Measurements from ENCODE around the gene HCN2. TPM values are rescaled to one million over a fixed set of nuclear protein-coding genes. Genes with fewer than 3 reads are reported as not detected.

Gene HCN2
- total and polyA plus RNA-seq, 2 of the 13 experiments (the other 11 are each of a cell fraction or from before 2014, with no cell fraction given), result 0.01 TPM; not detected in 1

DNA sequence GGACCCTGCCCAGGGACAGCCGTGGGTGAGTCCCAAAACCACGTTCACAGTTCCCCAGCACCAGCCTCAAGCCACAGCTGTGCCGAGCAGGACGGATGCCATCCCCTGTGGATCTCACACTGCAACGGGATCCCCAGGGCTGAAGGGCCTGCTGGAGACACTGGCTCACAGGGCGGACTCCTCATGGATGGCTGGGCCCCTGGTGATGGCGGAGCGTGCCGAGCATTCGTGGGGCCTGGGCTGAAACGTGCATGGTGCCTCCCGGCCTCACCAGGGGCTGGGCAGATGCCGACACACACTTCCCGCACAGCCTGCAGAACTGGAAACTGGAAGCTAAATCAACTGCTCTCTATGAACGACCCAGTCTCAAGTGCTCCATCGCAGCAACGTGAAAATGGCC lies 63.7 kb downstream of the HCN2 start:
- CTCF ChIA-PET (ENCODE audit: low intra/inter-chr PET ratio, low total read pairs), result no interaction called here
- H4K20me1 ChIP-seq (ENCODE audit: insufficient read depth, low read length), result peaks cover 67% of the 10 kb centered on the region
- no peak for FAIRE-seq

DNA sequence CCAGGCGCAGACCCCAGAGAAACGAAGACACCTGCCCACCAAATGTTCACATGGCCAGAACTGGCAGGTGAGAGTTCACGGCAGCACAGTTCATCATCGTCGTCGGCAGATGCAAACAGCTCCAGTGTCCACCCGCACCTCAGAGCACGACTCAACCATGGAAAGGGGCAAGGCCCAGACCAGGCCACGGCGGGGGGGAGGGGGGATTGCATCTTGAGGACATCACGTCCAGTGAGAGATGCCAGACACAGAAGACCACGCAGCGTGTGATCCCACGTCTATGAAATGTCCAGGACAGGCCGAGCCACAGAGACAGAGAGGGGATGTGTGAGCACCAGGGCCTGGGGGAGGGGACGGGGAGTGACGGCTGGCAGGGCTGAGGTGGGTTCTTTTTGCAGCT lies 66.0 kb downstream of the HCN2 start:
- Histone ChIP-seq H3K4me3 (replicated peaks in 1 of 3; ENCODE audit: insufficient read depth in 1 of 3, low read depth in 2 of 3, low read length in 3 of 3) (no peak overlapping the region), H3K36me3 (replicated peaks in 1 of 2; ENCODE audit: control insufficient read depth in 1 of 2, insufficient read depth in 2 of 2, low read length in 2 of 2) (peaks cover 24 to 62% of the 10 kb centered on the region in 2 experiments), H3K9me3 (ENCODE audit: low read length) (no peaks in the 10 kb centered on the region), H3K4me2 (ENCODE audit: low read depth, low read length) (no peak overlapping the region), H3K9ac (ENCODE audit: insufficient read depth, low read depth, low read length) (no peak overlapping the region), H3K4me1 (ENCODE audit: insufficient read depth, low read length) (peaks cover 42% of the 10 kb centered on the region), H3K79me2 (ENCODE audit: insufficient read depth, low read length) (peaks cover 82% of the 10 kb centered on the region), H3K27ac (ENCODE audit: extremely low read length, insufficient read depth, low read length) (no peak overlapping the region), H3K27me3 (ENCODE audit: control insufficient read depth in 1 of 2, insufficient read depth in 2 of 2, low read length in 2 of 2) (no peaks in the 10 kb centered on the region), H4K20me1 (ENCODE audit: insufficient read depth, low read length) (peaks cover 89% of the 10 kb centered on the region), H2AFZ (ENCODE audit: low read length) (no peak overlapping the region)
- 95% methylated on average over 15 of the region's 17 CpGs for WGBS (ENCODE audit: low lambda C conversion rate)
- ChIA-PET CTCF (ENCODE audit: low intra/inter-chr PET ratio, low total read pairs) (no interaction called here), POLR2A (no interaction called here)
- no TSS peak for BruUV-seq (replicated peaks)
- TF ChIP-seq, protein P1, sequence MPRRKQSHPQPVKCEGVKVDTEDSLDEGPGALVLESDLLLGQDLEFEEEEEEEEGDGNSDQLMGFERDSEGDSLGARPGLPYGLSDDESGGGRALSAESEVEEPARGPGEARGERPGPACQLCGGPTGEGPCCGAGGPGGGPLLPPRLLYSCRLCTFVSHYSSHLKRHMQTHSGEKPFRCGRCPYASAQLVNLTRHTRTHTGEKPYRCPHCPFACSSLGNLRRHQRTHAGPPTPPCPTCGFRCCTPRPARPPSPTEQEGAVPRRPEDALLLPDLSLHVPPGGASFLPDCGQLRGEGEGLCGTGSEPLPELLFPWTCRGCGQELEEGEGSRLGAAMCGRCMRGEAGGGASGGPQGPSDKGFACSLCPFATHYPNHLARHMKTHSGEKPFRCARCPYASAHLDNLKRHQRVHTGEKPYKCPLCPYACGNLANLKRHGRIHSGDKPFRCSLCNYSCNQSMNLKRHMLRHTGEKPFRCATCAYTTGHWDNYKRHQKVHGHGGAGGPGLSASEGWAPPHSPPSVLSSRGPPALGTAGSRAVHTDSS (CRISPR knock-in tag; conservative IDR thresholded peaks at IDR 0.05), result no peak
- TF ChIP-seq, protein P2, sequence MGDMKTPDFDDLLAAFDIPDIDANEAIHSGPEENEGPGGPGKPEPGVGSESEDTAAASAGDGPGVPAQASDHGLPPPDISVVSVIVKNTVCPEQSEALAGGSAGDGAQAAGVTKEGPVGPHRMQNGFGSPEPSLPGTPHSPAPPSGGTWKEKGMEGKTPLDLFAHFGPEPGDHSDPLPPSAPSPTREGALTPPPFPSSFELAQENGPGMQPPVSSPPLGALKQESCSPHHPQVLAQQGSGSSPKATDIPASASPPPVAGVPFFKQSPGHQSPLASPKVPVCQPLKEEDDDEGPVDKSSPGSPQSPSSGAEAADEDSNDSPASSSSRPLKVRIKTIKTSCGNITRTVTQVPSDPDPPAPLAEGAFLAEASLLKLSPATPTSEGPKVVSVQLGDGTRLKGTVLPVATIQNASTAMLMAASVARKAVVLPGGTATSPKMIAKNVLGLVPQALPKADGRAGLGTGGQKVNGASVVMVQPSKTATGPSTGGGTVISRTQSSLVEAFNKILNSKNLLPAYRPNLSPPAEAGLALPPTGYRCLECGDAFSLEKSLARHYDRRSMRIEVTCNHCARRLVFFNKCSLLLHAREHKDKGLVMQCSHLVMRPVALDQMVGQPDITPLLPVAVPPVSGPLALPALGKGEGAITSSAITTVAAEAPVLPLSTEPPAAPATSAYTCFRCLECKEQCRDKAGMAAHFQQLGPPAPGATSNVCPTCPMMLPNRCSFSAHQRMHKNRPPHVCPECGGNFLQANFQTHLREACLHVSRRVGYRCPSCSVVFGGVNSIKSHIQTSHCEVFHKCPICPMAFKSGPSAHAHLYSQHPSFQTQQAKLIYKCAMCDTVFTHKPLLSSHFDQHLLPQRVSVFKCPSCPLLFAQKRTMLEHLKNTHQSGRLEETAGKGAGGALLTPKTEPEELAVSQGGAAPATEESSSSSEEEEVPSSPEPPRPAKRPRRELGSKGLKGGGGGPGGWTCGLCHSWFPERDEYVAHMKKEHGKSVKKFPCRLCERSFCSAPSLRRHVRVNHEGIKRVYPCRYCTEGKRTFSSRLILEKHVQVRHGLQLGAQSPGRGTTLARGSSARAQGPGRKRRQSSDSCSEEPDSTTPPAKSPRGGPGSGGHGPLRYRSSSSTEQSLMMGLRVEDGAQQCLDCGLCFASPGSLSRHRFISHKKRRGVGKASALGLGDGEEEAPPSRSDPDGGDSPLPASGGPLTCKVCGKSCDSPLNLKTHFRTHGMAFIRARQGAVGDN (CRISPR knock-in tag; IDR thresholded peaks at IDR 0.05), result 0 out of 2 replicates have a peak, but pooled peaks have one; percentile 22
- peak; percentile 68 for TF ChIP-seq AGO2 (optimal IDR thresholded peaks at IDR 0.05; ENCODE audit: low read depth, low read length)
- no peak for FAIRE-seq
- ATAC-seq, result no peak
- DNase-seq (ENCODE audit: low spot score), result no peak
- in situ Hi-C loops (cut with HindIII; ENCODE audit: extremely low pct_ligation_motif_present, low pct_unique_long_range_greater_than_20kb), result no loop called here
- intact Hi-C loops (cut with micrococcal nuclease; ENCODE audit: unreplicated experiment), result no loop called here

More for the DNA sequence above, 63.7 kb downstream of the HCN2 start:
- POLR2A ChIA-PET, result no interaction called here
- DNase-seq (ENCODE audit: low spot score) (no peak), ATAC-seq (no peak)
- Histone ChIP-seq H3K27ac (ENCODE audit: extremely low read length, insufficient read depth, low read length) (no peak overlapping the region), H2AFZ (ENCODE audit: low read length) (no peak overlapping the region), H3K27me3 (ENCODE audit: control insufficient read depth in 1 of 2, insufficient read depth in 2 of 2, low read length in 2 of 2) (no peaks in the 10 kb centered on the region), H3K4me3 (replicated peaks in 1 of 3; ENCODE audit: insufficient read depth in 1 of 3, low read depth in 2 of 3, low read length in 3 of 3) (no peak overlapping the region), H3K4me2 (ENCODE audit: low read depth, low read length) (no peak overlapping the region), H3K4me1 (ENCODE audit: insufficient read depth, low read length) (peaks cover 20% of the 10 kb centered on the region), H3K36me3 (replicated peaks in 1 of 2; ENCODE audit: control insufficient read depth in 1 of 2, insufficient read depth in 2 of 2, low read length in 2 of 2) (peaks cover 31 to 71% of the 10 kb centered on the region in 2 experiments), H3K9me3 (ENCODE audit: low read length) (no peaks in the 10 kb centered on the region), H3K79me2 (ENCODE audit: insufficient read depth, low read length) (peaks cover 60% of the 10 kb centered on the region), H3K9ac (ENCODE audit: insufficient read depth, low read depth, low read length) (no peak overlapping the region)
- 100% methylated on average over 3 of the region's 17 CpGs for WGBS (ENCODE audit: low lambda C conversion rate)
- intact Hi-C loops (cut with micrococcal nuclease; ENCODE audit: unreplicated experiment) (no loop called here), in situ Hi-C loops (cut with HindIII; ENCODE audit: extremely low pct_ligation_motif_present, low pct_unique_long_range_greater_than_20kb) (no loop called here)
- TF ChIP-seq, protein P3, sequence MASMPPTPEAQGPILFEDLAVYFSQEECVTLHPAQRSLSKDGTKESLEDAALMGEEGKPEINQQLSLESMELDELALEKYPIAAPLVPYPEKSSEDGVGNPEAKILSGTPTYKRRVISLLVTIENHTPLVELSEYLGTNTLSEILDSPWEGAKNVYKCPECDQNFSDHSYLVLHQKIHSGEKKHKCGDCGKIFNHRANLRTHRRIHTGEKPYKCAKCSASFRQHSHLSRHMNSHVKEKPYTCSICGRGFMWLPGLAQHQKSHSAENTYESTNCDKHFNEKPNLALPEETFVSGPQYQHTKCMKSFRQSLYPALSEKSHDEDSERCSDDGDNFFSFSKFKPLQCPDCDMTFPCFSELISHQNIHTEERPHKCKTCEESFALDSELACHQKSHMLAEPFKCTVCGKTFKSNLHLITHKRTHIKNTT (CRISPR knock-in tag; IDR thresholded peaks at IDR 0.05), result no peak
- no peak for TF ChIP-seq STAT5B (CRISPR knock-in tag; IDR thresholded peaks at IDR 0.05)
- no peak for TF ChIP-seq ZKSCAN1 (IDR thresholded peaks at IDR 0.05; ENCODE audit: low read length)
- no peak for TF ChIP-seq DNMT3B (CRISPR knock-in tag; conservative IDR thresholded peaks at IDR 0.05)
- no peak for TF ChIP-seq SMAD1 (CRISPR knock-in tag; IDR thresholded peaks at IDR 0.05; ENCODE audit: borderline replicate concordance, low read depth)
- BruUV-seq (replicated peaks), result no TSS peak

Measured in HepG2 (cell line).